G401 (cell line): ENCODE results near the gene P2RY4. TPM values are rescaled to one million over a fixed set of nuclear protein-coding genes. Genes with fewer than 3 reads are reported as not detected.
"Not testable (repeated sequence)": the region's sequence is repeated elsewhere in the genome, so short reads cannot be mapped to it uniquely, and the experiment has no call there.

Experiments
- DNase-seq: peaks from one replicate; pipeline ENCODE4 v3.0.0-alpha.2; 2015; ENCODE audit warnings: low spot score
- in situ Hi-C: cut with HindIII; loops from 2 replicates; pipeline ENCODE4 v1.10.0; 2016; ENCODE audit warnings: low sequenced_read_pairs, mixed read lengths
- total RNA-seq: library from RNA; depleted of rRNA; stranded (reverse); fragments of >200 nt; shearing (Covaris generic); gene quantifications from 2 replicates; pipeline ENCODE4 v1.2.3, GENCODE V29; 2014; rRNA removed

The P2RY4 gene
- total RNA-seq, 1 experiment from 2014 or later, result 0.20 TPM

DNA sequence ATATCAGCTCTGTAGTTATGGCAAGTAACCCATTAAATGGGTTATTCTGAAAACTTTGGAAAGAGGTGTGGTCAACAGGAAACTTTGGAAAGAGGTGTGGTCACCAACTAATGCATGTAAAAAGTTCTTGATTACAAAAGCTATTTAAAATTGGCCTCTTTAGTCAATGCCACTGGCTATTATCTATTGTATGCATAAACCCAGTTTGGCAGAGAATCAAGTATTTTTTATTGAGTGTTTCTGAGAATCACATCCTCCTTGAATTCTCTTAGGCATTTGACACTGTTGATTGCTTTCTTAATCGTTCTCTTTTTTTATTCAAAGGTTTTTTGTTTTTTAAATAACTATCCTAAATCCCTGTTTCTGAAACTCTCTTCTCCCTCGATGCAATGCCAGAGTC, 7.5 kb downstream of the P2RY4 start:
- in situ Hi-C loops, result no loop called here
- DNase-seq, result no peak

DNA sequence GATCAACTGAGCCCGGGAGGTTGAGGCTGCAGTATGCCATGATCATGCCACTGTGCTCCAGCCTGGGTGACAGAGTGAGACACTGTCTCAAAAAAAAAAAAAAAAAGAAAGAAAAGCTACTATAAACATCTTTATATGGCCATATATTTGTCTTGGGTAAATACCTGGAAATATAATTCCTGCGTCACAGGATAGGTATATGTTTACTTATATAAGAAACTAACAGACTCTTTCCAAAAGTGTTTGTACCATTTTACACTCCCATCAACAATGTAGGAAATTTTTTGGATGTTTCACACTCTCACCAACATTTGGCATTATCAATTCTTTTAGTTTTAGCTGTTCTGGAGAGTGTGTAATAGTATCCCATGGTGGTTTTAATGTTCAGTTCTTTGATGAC, 12.8 kb downstream of the P2RY4 start:
- DNase-seq, result no peak
- in situ Hi-C loops, result no loop called here

DNA sequence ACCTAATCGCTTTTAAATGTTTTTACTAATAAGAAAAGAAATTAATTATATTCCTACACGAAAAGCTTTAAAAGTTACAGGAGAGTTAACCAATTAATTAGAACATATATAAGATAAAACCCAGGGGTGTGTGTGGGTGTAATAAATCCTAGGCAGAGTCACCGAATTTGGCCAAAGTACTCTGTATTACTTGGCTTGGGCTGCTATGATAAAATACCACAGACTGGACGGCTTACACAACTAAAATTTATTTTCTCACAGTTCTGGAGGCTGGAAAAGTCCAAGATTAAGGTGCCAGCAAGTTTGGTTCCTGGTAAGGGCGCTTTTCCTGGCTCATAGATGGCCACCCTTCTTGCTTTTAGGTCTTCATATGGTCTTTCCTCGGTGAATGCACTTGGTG, 15.1 kb downstream of the P2RY4 start:
- DNase-seq, result no peak
- in situ Hi-C loops, result no loop called here

DNA sequence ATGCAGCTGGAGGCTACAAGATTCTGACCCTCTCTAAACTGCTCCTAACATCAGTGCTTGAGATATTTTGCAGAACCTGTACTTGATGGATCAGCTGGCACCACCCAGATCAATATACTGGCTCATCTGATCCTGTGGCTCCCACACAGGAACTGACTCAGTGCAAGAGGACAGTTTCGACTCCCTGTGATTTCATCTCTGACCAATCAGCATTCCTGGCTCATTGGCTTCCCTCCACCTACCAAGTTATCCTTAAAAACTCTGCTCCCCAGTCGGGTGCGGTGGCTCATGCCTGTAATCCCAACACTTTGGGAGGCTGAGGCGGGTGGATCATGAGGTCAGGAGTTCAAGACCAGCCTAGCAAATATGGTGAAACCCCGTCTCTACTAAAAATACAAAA, 16.4 kb downstream of the P2RY4 start:
- in situ Hi-C loops, DNase-seq: not testable (repeated sequence)

DNA sequence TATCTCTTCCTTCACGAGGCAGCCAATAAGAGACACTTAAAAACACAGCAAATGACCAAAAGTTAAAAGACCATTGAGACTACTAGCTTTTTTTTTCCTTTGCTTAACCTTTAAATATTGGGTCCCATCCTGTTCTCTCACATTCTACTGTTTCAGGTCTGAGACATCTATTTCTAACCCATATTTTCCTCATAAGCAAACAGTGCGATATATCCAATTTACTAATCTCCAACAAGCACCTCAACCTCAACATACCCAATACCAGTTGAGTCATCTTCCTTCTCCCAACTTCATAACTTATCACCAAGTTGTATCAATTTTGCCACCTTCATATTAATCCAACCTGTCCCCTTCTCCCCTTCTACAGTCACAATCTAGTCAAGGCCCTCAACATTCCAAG, 18.5 kb downstream of the P2RY4 start:
- DNase-seq, result no peak
- in situ Hi-C loops, result no loop called here

DNA sequence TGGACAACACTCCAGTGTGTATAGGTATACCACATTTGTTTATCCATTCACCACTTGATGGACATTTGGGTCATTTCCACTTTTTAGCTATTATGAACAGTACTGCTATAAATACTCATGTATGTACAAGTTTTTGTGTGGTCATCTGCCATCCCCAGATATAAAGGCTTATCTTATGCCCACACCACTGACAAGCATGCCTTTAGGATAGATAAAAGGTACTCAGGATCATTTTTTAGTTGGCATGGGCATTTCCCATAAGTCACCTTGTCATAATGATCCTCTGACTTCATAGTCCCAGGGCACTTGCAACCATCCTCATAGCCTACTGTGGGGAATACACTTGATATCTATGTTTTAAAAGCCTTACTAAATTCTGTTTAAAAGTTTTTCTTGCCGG, 19.3 kb downstream of the P2RY4 start:
- in situ Hi-C loops, result no loop called here
- DNase-seq, result no peak

DNA sequence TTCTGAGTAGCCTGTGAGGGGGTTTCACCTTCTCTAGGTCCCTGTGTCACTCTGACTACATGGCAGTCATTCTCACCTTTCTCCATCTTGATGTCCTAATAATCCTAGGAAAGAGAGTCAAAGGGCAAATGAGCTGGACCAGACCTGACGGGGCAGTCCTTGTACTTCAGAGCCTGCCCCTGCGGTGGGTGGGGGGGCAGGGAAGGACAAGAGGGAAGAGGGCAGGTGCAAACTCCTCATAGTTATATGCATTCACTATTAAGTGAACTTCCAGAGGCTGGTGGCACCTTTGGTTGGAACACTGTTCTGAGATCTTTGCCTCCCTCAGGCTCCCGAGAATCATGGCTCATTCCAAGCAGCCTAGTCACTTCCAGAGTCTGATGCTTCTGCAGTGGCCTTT, 25.6 kb downstream of the P2RY4 start, which contains the start of gene AWAT1:
Gene AWAT1, plus strand, starts transcription at position 301 of the 400 bp plus-strand sequence. Its CDS starts 41 bp downstream, at position 342.
- in situ Hi-C loops, result no loop called here
- DNase-seq, result no peak

DNA sequence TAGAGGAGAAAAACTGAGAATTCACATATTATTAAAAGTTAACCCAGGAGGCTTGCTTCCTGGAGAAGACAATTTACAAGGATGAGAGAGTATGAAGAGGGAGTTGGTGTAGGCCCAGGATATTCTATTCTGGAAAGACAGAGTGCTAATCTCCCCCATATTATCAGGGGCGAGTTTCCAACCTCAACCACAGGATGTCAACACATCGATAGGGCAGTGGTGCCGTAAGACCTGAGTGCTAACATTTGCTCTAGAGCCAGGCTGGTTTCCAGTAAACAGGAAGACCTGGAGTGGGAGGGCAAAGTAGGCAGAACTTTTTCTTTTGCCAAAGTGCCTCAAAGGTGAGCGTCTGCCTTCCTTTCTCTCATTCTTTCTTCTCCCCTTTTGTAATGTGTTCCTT, 28.3 kb downstream of the P2RY4 start:
- DNase-seq, result no peak
- in situ Hi-C loops, result no loop called here

DNA sequence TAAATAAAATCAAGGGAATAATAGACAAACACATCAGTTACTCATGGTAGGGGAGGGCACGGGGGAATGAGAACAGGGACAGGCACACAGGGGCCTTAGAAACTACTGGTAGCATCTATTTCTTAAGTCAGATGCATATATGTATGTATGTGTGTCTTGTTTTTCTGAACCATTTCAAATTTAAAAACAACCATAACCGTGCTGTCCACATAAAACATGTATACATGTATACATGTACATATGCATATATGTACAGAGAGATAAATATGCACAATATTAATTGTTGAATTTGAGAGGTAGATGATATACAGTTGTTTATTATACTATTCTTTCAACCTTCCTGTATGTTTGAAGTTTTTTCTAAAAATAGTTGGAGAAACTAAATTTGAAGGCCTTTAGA, 33.3 kb downstream of the P2RY4 start:
- no peak for DNase-seq
- in situ Hi-C loops, result no loop called here

DNA sequence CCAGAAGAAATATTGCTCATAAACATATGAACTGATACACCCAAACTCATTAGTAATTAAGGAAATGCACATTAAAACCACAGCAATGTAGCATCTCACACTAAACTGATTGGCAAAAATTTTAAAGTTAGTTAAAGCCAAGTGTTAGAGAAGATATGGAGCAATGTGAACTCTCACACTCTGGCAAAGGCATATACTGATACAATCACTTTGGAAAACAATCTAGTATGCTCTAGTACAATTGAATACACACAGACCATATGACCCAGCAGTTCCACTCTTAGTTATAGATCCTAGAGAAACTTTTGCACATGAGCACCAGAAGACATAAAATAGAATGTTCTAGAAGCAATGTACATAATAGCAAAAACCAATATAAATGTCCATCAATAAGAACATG, 34.0 kb downstream of the P2RY4 start:
- DNase-seq, result no peak
- in situ Hi-C loops, result no loop called here

DNA sequence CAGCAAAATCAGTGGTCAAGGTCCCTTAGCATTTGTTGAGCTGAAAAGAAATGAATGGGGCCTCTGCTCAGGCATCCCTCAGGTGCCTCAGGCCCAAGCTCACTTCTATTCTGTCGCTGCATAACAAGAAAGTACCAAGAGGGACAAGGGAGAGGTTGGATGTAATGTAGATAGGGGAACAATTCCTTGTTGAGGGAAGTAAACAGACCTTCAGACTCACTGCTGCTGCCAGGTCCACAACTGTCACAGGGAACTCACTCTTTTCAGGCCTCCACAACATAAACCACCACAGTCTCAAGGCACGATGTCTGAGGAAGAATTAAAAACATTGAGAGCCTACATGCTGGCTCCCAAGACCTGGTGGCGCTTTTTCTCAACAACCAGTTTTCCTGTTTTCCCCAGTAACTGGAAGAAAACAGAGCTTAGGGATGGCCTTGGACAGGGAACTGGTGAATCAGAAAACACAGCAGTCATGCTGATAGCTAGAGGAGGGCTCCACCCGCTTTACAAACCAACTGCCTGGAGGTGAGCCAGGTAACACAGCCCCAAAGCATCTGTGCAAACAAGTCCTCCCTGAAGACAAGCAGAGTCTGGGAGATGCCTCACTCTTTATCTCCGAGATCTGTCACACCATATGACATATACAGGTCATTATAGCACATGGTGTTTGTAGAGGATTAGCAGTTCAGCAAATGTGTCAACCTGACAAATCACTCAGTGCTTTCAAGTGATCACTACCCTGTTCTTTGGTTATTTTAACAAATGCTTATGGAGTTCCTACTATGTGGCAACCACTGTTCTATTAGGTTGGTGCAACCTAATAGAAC, 39.9 kb downstream of the P2RY4 start:
- in situ Hi-C loops, result no loop called here
- no peak for DNase-seq

DNA sequence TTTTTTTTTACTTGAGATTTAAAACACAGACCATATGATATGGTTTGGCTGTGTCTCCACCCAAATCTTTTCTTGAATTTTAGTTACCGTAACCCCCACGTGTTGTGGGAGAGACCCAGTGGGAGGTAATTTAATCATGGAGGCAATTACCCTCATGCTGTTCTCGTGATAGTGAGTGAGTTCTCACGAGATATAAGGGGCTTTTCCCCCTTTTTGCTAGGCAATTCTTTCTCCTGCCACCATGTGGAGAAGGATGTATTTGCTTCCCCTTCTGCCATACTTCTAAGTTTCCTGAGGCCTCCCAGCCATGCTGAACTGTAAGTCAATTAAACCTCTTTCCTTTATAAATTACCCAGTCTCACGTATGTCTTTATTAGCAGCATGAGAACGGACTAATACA, 50.4 kb downstream of the P2RY4 start:
- DNase-seq, in situ Hi-C loops: not testable (repeated sequence)

DNA sequence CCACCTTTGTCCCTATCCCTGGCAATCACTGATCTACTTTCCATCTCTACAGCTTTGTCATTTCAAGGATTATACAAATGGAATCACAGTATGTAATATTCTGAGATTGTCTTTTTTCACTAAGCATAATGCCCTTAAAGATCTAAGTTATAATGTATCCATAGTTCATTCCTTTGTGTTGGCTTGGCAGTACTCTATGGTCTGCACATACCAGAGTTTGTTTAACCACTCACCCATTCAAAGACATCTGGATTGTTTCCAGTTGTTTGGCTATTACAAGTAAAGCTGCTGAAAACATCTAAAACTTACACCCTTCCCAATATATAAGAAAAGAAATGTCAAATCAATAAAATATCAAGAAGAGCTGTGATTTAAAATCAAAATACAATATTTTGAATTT, 51.5 kb downstream of the P2RY4 start:
- in situ Hi-C loops, result no loop called here
- DNase-seq, result no peak

Other genes starting within 250 kb of the P2RY4 start
- gene AWAT2, start 210.3 kb downstream of the P2RY4 start, total RNA-seq, result not detected in 2 replicates
- gene OTUD6A, start 197.7 kb downstream of the P2RY4 start, total RNA-seq, result not detected in 2 replicates
- gene IGBP1, start 126.8 kb downstream of the P2RY4 start, total RNA-seq, result 80.9 and 87.3 TPM in 2 replicates
- not detected in 2 replicates for gene DGAT2L6, start 82.7 kb downstream of the P2RY4 start, total RNA-seq
- gene AWAT1, start 25.5 kb downstream of the P2RY4 start, total RNA-seq, result not detected in 2 replicates
- gene ARR3, start 8.1 kb upstream of the P2RY4 start, total RNA-seq, result not detected in 2 replicates
- not detected in 2 replicates for gene RAB41, start 22.0 kb upstream of the P2RY4 start, total RNA-seq
- 38.8 and 55.4 TPM in 2 replicates for gene PDZD11, start 29.7 kb upstream of the P2RY4 start, total RNA-seq
- 33.4 and 38.1 TPM in 2 replicates for gene KIF4A, start 29.9 kb upstream of the P2RY4 start, total RNA-seq
- gene GDPD2, start 163.1 kb upstream of the P2RY4 start, total RNA-seq, result 0.54 TPM in 1 of 2 replicates, not detected in the other
- 24.0 and 28.0 TPM in 2 replicates for gene DLG3, start 184.6 kb upstream of the P2RY4 start, total RNA-seq